HTR-8/SVneo (cell line): ENCODE measurements around the gene ARMC9.
A peak's percentile ranks its signal among the peaks of the same experiment; 100 is the strongest.
"Not testable (repeated sequence)": the region's sequence is repeated elsewhere in the genome, so short reads cannot be mapped to it uniquely, and the experiment has no call there.

ENCODE experiments used
- DNase-seq: peaks from one replicate; pipeline ENCODE4 v3.0.0; 2011; ENCODE audit warnings: low spot score, mixed read lengths; ENCODE audit not compliant: insufficient read length
- FAIRE-seq: peaks from 2 replicates; lab custom pipeline; 2011; peaks lifted over from hg19 to GRCh38; lab: Jason Lieb, UNC

The ARMC9 gene

GRCh38 chr2:231198291-231199173, at the start of gene ARMC9:
Gene ARMC9 (plus strand): TSS chr2:231198631. CDS start chr2:231206239, 7,608 bp downstream.
- peak; percentile 90 for DNase-seq

GRCh38 chr2:231152800-231153557, 45.5 kb upstream of the ARMC9 start:
- DNase-seq (no peak), FAIRE-seq (no peak)

More at GRCh38 chr2:231198291-231199173, at the start of gene ARMC9:
- FAIRE-seq: peak; percentile 98

- no peak for DNase-seq
These were observed 39.1 kb upstream of the ARMC9 start for GRCh38 chr2:231159306-231159705.

GRCh38 chr2:231160701-231161100, 37.7 kb upstream of the ARMC9 start:
- no peak for DNase-seq
- no peak for FAIRE-seq

More at GRCh38 chr2:231159306-231159705, 39.1 kb upstream of the ARMC9 start:
- peak; percentile 36 for FAIRE-seq

GRCh38 chr2:231161252-231161839, 37.1 kb upstream of the ARMC9 start:
- FAIRE-seq (no peak), DNase-seq (no peak)

- FAIRE-seq (no peak), DNase-seq (peak; percentile 75)
These were observed 36.5 kb upstream of the ARMC9 start for GRCh38 chr2:231161877-231162329.

- DNase-seq (no peak), FAIRE-seq (no peak)
These were observed 35.4 kb upstream of the ARMC9 start for GRCh38 chr2:231163011-231163410.

GRCh38 chr2:231163414-231164095, 34.9 kb upstream of the ARMC9 start:
- no peak for DNase-seq
- no peak for FAIRE-seq

- FAIRE-seq (no peak), DNase-seq (no peak)
These were observed 30.5 kb upstream of the ARMC9 start for GRCh38 chr2:231167745-231168459.

GRCh38 chr2:231168460-231169139, 29.8 kb upstream of the ARMC9 start:
- no peak for DNase-seq
- no peak for FAIRE-seq

GRCh38 chr2:231169488-231169887, 28.9 kb upstream of the ARMC9 start:
- FAIRE-seq: no peak

GRCh38 chr2:231170055-231170454, 28.4 kb upstream of the ARMC9 start:
- FAIRE-seq: no peak
- no peak for DNase-seq

More at GRCh38 chr2:231169488-231169887, 28.9 kb upstream of the ARMC9 start:
- DNase-seq: no peak

- FAIRE-seq (no peak), DNase-seq (no peak)
These were observed 26.4 kb upstream of the ARMC9 start for GRCh38 chr2:231172025-231172424.

GRCh38 chr2:231174211-231174651, 24.2 kb upstream of the ARMC9 start:
- FAIRE-seq: no peak
- DNase-seq: no peak

- FAIRE-seq (no peak), DNase-seq (no peak)
These were observed 22.4 kb upstream of the ARMC9 start for GRCh38 chr2:231176066-231176465.

- DNase-seq (no peak), FAIRE-seq (no peak)
These were observed 21.0 kb upstream of the ARMC9 start for GRCh38 chr2:231177156-231178025.

- DNase-seq, FAIRE-seq: not testable (repeated sequence)
These were observed 19.6 kb upstream of the ARMC9 start for GRCh38 chr2:231178805-231179204.
